Measurements from ENCODE around the gene ALCAM.

Gene ALCAM

GRCh38 chr3:105611304-105612192 lies 244.8 kb downstream of the ALCAM start:
- H3K4me3 ChIP-seq (ENCODE audit: low read length in 2 of 2): no peak overlapping the region
- no peaks in the 10 kb centered on the region for H3K36me3 ChIP-seq (ENCODE audit: control insufficient read depth in 2 of 2, insufficient read depth in 2 of 2, low read length in 2 of 2)
- H3K27ac ChIP-seq (ENCODE audit: low read length): no peak overlapping the region
- H3K9ac ChIP-seq (ENCODE audit: low read length in 2 of 2): no peak overlapping the region
- H3K4me1 ChIP-seq (ENCODE audit: control insufficient read depth, insufficient read depth, low read length): no peaks in the 10 kb centered on the region
- H3K9me3 ChIP-seq (ENCODE audit: control insufficient read depth in 2 of 2, low read length in 2 of 2): no peaks in the 10 kb centered on the region
- no peaks in the 10 kb centered on the region for H3K27me3 ChIP-seq (ENCODE audit: control insufficient read depth in 1 of 2, insufficient read depth in 2 of 2, low read length in 2 of 2)

DNA sequence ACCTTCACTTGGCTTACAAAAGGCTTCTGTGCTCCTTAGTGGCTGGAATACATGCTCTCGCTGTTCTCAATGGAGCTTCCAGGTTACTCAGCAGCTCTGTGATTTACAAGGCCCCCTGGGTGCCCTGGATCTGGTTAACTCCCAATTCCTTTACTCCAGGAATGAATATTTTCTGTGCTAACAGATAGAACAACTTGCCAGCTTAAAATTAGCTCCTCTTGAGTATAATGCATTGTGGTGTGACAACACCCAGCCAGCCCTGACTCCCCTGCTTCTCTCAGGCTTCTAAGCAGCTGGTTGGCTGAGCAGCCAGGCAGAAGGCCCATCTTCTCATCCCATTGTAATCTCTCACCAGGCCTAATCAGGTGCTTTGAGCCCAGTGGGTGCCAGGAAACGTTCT lies 246.4 kb downstream of the ALCAM start:
- H3K4me3 ChIP-seq (ENCODE audit: low read length in 2 of 2): no peak overlapping the region
- H3K27ac ChIP-seq (ENCODE audit: low read length): no peak overlapping the region
- H3K9me3 ChIP-seq (ENCODE audit: control insufficient read depth in 2 of 2, low read length in 2 of 2): no peaks in the 10 kb centered on the region
- H3K36me3 ChIP-seq (ENCODE audit: control insufficient read depth in 2 of 2, insufficient read depth in 2 of 2, low read length in 2 of 2): no peaks in the 10 kb centered on the region
- H3K27me3 ChIP-seq (ENCODE audit: control insufficient read depth in 1 of 2, insufficient read depth in 2 of 2, low read length in 2 of 2): no peaks in the 10 kb centered on the region
- no peaks in the 10 kb centered on the region for H3K4me1 ChIP-seq (ENCODE audit: control insufficient read depth, insufficient read depth, low read length)
- H3K9ac ChIP-seq (ENCODE audit: low read length in 2 of 2): no peak overlapping the region

- Histone ChIP-seq H3K4me3 (ENCODE audit: low read length in 2 of 2) (no peak overlapping the region), H3K4me1 (ENCODE audit: control insufficient read depth, insufficient read depth, low read length) (no peaks in the 10 kb centered on the region), H3K9ac (ENCODE audit: low read length in 2 of 2) (no peak overlapping the region), H3K9me3 (ENCODE audit: control insufficient read depth in 2 of 2, low read length in 2 of 2) (no peaks in the 10 kb centered on the region), H3K27ac (ENCODE audit: low read length) (no peak overlapping the region), H3K27me3 (ENCODE audit: control insufficient read depth in 1 of 2, insufficient read depth in 2 of 2, low read length in 2 of 2) (no peaks in the 10 kb centered on the region), H3K36me3 (ENCODE audit: control insufficient read depth in 2 of 2, insufficient read depth in 2 of 2, low read length in 2 of 2) (no peaks in the 10 kb centered on the region)
Measured at GRCh38 chr3:105614288-105615030, 247.8 kb downstream of the ALCAM start.

- no peaks in the 10 kb centered on the region for H3K9me3 ChIP-seq (ENCODE audit: control insufficient read depth in 2 of 2, low read length in 2 of 2)
- H3K27me3 ChIP-seq (ENCODE audit: control insufficient read depth in 1 of 2, insufficient read depth in 2 of 2, low read length in 2 of 2): no peaks in the 10 kb centered on the region
- no peaks in the 10 kb centered on the region for H3K4me1 ChIP-seq (ENCODE audit: control insufficient read depth, insufficient read depth, low read length)
- H3K4me3 ChIP-seq (ENCODE audit: low read length in 2 of 2): no peak overlapping the region
- no peak overlapping the region for H3K27ac ChIP-seq (ENCODE audit: low read length)
- H3K36me3 ChIP-seq (ENCODE audit: control insufficient read depth in 2 of 2, insufficient read depth in 2 of 2, low read length in 2 of 2): no peaks in the 10 kb centered on the region
- no peak overlapping the region for H3K9ac ChIP-seq (ENCODE audit: low read length in 2 of 2)
Measured at GRCh38 chr3:105615814-105616213, 249.1 kb downstream of the ALCAM start.

DNA sequence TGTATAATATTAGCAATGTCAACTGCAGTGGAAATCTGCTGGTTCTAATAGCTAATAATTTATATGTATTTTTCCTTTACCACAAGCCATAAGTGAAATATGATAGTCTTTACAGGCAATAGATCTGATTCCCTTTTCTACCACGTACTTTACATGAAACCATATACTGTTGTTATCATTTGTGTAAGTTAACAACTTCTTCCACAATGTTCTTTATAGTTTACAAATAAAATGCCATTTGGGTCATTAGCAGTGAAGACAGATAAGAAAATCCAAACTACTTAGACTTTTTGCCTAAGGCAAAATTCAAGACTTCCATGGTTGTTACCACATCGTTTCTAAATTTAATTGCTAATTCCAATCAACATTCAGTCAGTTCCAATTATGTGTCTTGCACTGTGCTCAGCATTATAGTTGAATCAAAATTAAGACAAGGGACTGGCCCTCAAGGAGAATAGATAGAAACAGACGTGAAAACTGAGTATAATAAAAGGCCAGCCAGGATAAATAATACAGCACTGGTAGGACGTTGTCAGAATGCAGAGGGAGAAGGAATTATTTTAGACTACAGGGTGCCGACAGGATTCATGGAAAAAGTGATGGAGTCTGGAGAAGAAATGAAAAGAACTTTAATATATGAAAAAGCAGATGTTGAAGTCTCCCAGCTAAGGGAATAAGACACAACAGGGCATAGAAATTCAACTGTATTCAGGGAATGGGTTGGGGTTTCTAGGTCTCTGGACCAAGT lies 249.8 kb downstream of the ALCAM start:
- Histone ChIP-seq H3K27me3 (ENCODE audit: control insufficient read depth in 1 of 2, insufficient read depth in 2 of 2, low read length in 2 of 2) (no peaks in the 10 kb centered on the region), H3K27ac (ENCODE audit: low read length) (no peak overlapping the region), H3K4me1 (ENCODE audit: control insufficient read depth, insufficient read depth, low read length) (no peaks in the 10 kb centered on the region), H3K36me3 (ENCODE audit: control insufficient read depth in 2 of 2, insufficient read depth in 2 of 2, low read length in 2 of 2) (no peaks in the 10 kb centered on the region), H3K9ac (ENCODE audit: low read length in 2 of 2) (no peak overlapping the region), H3K9me3 (ENCODE audit: control insufficient read depth in 2 of 2, low read length in 2 of 2) (no peaks in the 10 kb centered on the region), H3K4me3 (ENCODE audit: low read length in 2 of 2) (no peak overlapping the region)

DNA sequence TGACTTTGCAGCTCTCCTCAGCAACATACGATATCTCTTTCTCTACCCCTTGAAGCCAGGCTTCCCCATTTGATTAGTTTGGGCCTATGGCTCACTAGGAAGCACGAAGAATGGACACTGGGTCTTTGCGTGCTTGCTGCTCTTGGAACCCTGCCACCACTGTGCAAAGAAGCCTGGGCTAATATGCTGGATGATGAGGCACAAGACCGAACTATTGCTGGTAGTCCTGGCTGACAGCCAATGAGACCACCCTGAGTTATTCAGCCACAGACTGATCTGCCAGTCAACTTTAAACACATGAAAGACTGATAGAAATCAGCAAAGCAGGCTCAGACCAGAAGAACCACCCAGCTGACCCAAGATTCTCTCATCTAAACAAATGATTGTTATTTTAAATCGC lies 251.8 kb downstream of the ALCAM start:
- H3K9ac ChIP-seq (ENCODE audit: low read length in 2 of 2): no peak overlapping the region
- H3K4me3 ChIP-seq (ENCODE audit: low read length in 2 of 2): no peak overlapping the region
- H3K27ac ChIP-seq (ENCODE audit: low read length): no peak overlapping the region
- no peaks in the 10 kb centered on the region for H3K27me3 ChIP-seq (ENCODE audit: control insufficient read depth in 1 of 2, insufficient read depth in 2 of 2, low read length in 2 of 2)
- H3K4me1 ChIP-seq (ENCODE audit: control insufficient read depth, insufficient read depth, low read length): no peaks in the 10 kb centered on the region
- H3K36me3 ChIP-seq (ENCODE audit: control insufficient read depth in 2 of 2, insufficient read depth in 2 of 2, low read length in 2 of 2): no peaks in the 10 kb centered on the region
- no peaks in the 10 kb centered on the region for H3K9me3 ChIP-seq (ENCODE audit: control insufficient read depth in 2 of 2, low read length in 2 of 2)

DNA sequence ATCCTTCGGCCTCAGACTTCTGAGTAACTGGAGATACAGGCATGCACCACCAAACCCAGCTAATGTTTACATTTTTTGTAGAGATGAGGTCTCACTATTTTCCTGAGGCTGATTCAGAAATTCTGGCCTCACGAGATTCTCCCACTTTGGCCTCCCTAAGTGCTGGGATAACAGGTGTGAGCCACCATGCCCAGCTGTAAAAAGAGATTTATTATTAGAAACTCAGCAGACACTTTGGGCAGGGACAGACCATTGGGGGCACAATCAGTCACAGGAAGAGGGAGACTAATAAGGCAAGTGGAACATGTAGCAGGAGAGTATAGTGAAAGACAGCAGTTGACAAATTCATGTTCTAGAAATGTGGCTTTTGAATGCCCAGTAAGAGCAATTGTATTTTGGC lies 252.9 kb downstream of the ALCAM start:
- no peaks in the 10 kb centered on the region for H3K36me3 ChIP-seq (ENCODE audit: control insufficient read depth in 2 of 2, insufficient read depth in 2 of 2, low read length in 2 of 2)
- no peaks in the 10 kb centered on the region for H3K9me3 ChIP-seq (ENCODE audit: control insufficient read depth in 2 of 2, low read length in 2 of 2)
- no peak overlapping the region for H3K9ac ChIP-seq (ENCODE audit: low read length in 2 of 2)
- no peak overlapping the region for H3K4me3 ChIP-seq (ENCODE audit: low read length in 2 of 2)
- H3K27ac ChIP-seq (ENCODE audit: low read length): no peak overlapping the region
- H3K27me3 ChIP-seq (ENCODE audit: control insufficient read depth in 1 of 2, insufficient read depth in 2 of 2, low read length in 2 of 2): no peaks in the 10 kb centered on the region
- H3K4me1 ChIP-seq (ENCODE audit: control insufficient read depth, insufficient read depth, low read length): no peaks in the 10 kb centered on the region

DNA sequence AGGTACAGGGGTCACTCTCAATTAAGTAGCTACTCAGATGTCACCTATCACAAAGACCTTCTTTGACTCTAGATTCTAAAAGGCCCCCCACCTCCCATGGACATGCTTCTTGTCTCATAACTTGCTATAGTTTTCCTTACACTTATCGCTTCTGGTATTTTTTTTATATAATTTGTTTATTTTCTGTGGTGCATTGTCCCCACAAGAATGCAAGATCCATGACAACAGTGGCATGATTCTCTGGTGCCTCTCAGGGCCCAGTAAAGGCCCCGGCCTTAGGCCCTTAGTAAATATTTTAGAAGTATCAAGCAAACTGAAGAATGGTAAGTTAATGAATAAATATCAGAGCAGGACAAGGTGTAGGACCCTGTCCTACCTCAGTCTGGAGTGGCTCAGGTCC lies 253.5 kb downstream of the ALCAM start:
- Histone ChIP-seq H3K27me3 (ENCODE audit: control insufficient read depth in 1 of 2, insufficient read depth in 2 of 2, low read length in 2 of 2) (no peaks in the 10 kb centered on the region), H3K4me3 (ENCODE audit: low read length in 2 of 2) (no peak overlapping the region)

GRCh38 chr3:105622169-105622568 lies 255.5 kb downstream of the ALCAM start:
- H3K27me3 ChIP-seq (ENCODE audit: control insufficient read depth in 1 of 2, insufficient read depth in 2 of 2, low read length in 2 of 2): no peaks in the 10 kb centered on the region
- H3K9ac ChIP-seq (ENCODE audit: low read length in 2 of 2): no peak overlapping the region
- no peak overlapping the region for H3K4me3 ChIP-seq (ENCODE audit: low read length in 2 of 2)
- no peaks in the 10 kb centered on the region for H3K36me3 ChIP-seq (ENCODE audit: control insufficient read depth in 2 of 2, insufficient read depth in 2 of 2, low read length in 2 of 2)
- H3K4me1 ChIP-seq (ENCODE audit: control insufficient read depth, insufficient read depth, low read length): no peaks in the 10 kb centered on the region
- H3K9me3 ChIP-seq (ENCODE audit: control insufficient read depth in 2 of 2, low read length in 2 of 2): no peaks in the 10 kb centered on the region
- no peak overlapping the region for H3K27ac ChIP-seq (ENCODE audit: low read length)

More for the DNA sequence above, 253.5 kb downstream of the ALCAM start:
- Histone ChIP-seq H3K9me3 (ENCODE audit: control insufficient read depth in 2 of 2, low read length in 2 of 2) (no peaks in the 10 kb centered on the region), H3K36me3 (ENCODE audit: control insufficient read depth in 2 of 2, insufficient read depth in 2 of 2, low read length in 2 of 2) (no peaks in the 10 kb centered on the region), H3K4me1 (ENCODE audit: control insufficient read depth, insufficient read depth, low read length) (no peaks in the 10 kb centered on the region), H3K27ac (ENCODE audit: low read length) (no peak overlapping the region), H3K9ac (ENCODE audit: low read length in 2 of 2) (no peak overlapping the region)
